ENCODE data around the gene THOC5.

THOC5 gene

GRCh38 chr22:29476116-29476515 is 77.4 kb downstream of the THOC5 start:
- DNase-seq (ENCODE audit: low read depth in 2 of 2) = no peak

- DNase-seq (ENCODE audit: low read depth in 2 of 2) = no peak
Measured at GRCh38 chr22:29475550-29475949, 78.0 kb downstream of the THOC5 start.

GRCh38 chr22:29473001-29473400 is 80.6 kb downstream of the THOC5 start:
- no peak for DNase-seq (ENCODE audit: low read depth in 2 of 2)

- DNase-seq (ENCODE audit: low read depth in 2 of 2) = peak; percentile 56 to 64
Measured at GRCh38 chr22:29470159-29470855, 83.2 kb downstream of the THOC5 start.

- DNase-seq (ENCODE audit: low read depth in 2 of 2) = no peak
Measured at GRCh38 chr22:29469755-29470154, 83.8 kb downstream of the THOC5 start.

- no peak for DNase-seq (ENCODE audit: low read depth in 2 of 2)
Measured at GRCh38 chr22:29464581-29464980, 89.0 kb downstream of the THOC5 start.

- DNase-seq (ENCODE audit: low read depth in 2 of 2) = no peak
Measured at GRCh38 chr22:29463629-29464028, 89.9 kb downstream of the THOC5 start.

- no peak for DNase-seq (ENCODE audit: low read depth in 2 of 2)
Measured at GRCh38 chr22:29461263-29461662, 92.3 kb downstream of the THOC5 start.

GRCh38 chr22:29459773-29460172 is 93.8 kb downstream of the THOC5 start:
- DNase-seq (ENCODE audit: low read depth in 2 of 2) = no peak

- DNase-seq (ENCODE audit: low read depth in 2 of 2) = no peak
Measured at GRCh38 chr22:29458551-29458950, 95.0 kb downstream of the THOC5 start.

- DNase-seq (ENCODE audit: low read depth in 2 of 2) = no peak
Measured at GRCh38 chr22:29457730-29458129, 95.8 kb downstream of the THOC5 start.

- no peak for DNase-seq (ENCODE audit: low read depth in 2 of 2)
Measured at GRCh38 chr22:29456211-29456671, 97.3 kb downstream of the THOC5 start.

Measured in activated CD4-positive, alpha-beta T cell treated with anti-CD3 and anti-CD28 coated beads for 24 hours (primary cell).